AG04449 (cell line): ENCODE results near the gene UST.

Experiments used
- CTCF ChIA-PET: fragments of 350-600 bp; formaldehyde crosslinking; extraction: SDS; loops from one replicate; lab custom pipeline; 2021; ENCODE audit warnings: antibody characterized with exemption; lab: Yijun Ruan, JAX
- POLR2A ChIA-PET: fragments of 400-600, 350-600 bp; formaldehyde crosslinking; extraction: SDS; loops from one replicate; lab custom pipeline; 2020; ENCODE audit warnings: antibody characterized with exemption, inconsistent platforms; lab: Yijun Ruan, JAX
- DNase-seq: peaks from one replicate; pipeline ENCODE4 v3.0.0-alpha.2; 2010; ENCODE audit warnings: low read depth, low spot score
- H3K4me3 ChIP-seq: 2 replicates; pipeline ENCODE4 v1.5.1; 2011; ENCODE audit warnings: low read depth, mild to moderate bottlenecking, control low read depth, low read length
- TF ChIP-seq, protein P1 (sequence below): IDR thresholded peaks from one replicate; pipeline ENCODE4 v1.5.1; 2011; ENCODE audit warnings: mild to moderate bottlenecking, moderate library complexity, low read length, control low read depth, inconsistent platforms; ENCODE audit not compliant: insufficient read depth; ENCODE audit errors: missing control alignments

UST gene

DNA sequence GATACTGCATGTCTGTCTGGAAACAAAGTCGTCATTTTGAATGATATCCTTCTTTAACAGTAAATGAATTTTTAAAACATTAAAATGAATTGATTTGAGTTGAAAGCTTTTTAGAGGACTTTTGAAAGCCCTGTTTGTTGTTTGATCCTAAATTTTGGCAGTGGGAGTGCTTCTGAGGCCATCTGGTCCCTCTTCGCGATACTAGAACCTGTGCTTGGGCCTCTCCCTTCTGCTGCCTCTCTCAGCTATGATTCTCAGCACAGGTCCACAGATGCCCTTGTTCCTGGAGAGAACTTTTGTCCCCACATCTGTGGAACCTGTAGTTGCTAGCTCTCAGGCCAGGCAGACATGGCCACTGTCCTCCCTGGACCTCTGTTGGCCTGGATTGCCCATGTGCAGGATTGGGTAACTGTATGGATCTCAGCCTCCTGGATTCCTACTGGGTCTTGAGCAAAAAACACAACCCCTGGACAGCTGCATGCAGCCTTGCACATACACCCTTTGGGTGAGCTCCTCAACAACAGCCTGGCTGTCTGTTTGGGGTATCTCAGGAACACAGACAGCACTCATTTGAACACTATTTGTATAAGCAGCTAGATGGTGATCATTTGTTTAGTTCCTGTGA lies 21.9 kb downstream of the UST start:
- no peak overlapping the region for H3K4me3 ChIP-seq
- ChIA-PET CTCF (interaction anchor here (0.9 kb wide), 1 partner anchor 23 kb away, joined by 3 read pairs; no protein-coding TSS in a partner anchor), POLR2A (no interaction called here)
- DNase-seq = no peak
- TF ChIP-seq, protein P1, sequence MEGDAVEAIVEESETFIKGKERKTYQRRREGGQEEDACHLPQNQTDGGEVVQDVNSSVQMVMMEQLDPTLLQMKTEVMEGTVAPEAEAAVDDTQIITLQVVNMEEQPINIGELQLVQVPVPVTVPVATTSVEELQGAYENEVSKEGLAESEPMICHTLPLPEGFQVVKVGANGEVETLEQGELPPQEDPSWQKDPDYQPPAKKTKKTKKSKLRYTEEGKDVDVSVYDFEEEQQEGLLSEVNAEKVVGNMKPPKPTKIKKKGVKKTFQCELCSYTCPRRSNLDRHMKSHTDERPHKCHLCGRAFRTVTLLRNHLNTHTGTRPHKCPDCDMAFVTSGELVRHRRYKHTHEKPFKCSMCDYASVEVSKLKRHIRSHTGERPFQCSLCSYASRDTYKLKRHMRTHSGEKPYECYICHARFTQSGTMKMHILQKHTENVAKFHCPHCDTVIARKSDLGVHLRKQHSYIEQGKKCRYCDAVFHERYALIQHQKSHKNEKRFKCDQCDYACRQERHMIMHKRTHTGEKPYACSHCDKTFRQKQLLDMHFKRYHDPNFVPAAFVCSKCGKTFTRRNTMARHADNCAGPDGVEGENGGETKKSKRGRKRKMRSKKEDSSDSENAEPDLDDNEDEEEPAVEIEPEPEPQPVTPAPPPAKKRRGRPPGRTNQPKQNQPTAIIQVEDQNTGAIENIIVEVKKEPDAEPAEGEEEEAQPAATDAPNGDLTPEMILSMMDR = no peak

DNA sequence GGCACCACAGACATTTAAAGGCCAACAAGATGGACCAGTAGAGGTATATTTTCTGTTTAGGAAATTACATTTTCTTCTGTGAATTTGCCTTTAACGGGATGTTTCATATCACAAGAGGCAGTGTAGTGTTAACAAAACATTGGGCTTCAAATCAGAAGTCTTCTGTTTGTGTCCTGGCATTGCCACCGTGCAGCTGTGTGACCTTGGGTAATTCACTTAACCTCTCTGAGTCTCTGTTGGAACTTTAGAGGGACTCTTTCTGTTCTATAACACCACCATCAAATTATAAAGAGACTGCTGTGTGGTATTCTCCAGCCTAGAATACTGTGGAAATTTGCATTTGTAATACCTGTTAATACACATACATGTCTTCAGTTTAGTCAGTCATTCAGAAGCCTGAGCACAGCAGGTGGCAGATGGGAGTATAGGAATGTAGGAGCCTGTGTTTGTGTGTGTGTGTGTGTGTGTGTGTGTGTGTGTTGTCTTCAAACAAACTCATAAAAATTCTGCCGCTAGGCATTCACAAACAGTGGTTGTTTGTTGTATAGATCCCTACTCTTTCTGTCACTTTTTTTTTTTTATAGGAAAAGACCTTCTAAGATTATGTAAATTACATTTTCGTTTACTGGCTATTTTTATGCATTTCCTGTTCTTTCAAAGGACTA lies 22.6 kb downstream of the UST start:
- DNase-seq = no peak
- CTCF ChIA-PET = no interaction called here
- TF ChIP-seq, protein P1 = no peak
- POLR2A ChIA-PET = no interaction called here
- H3K4me3 ChIP-seq = no peak overlapping the region

DNA sequence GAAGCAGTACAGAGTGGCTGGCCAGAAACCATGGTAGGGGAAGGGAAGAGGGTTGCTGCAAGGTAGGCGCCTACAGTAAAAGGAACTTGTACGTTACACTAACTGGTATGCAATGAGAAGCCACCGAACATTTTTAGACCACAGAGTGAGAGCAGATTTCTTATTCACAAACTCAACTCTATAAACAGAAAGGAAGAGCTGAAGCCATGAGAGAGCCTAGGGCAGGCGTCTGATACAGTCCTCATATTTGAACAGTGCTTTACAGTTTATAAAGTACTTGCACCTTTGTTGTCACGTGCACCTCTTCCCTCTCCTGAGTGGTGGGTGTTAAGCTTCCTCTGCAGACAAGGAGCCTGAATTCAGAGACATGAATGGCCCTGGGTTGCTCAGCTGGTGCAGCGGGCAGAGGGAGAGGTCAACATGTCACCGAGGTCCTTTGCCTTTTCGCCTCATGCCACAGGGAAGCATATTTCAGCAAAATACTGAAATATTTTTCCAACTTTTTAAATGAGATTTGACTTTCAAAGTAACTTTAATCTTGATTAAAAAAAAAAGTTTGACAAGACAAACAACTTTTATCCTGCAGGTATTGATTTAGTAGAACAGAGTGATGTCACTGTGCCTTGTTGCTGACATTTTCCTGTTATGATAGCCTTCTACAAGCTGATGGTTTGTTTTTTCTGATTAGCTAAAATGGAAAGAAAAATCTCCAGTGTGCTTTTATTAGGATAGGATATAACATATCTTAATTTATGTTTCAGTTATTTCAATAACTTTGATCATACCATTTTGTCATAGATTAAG lies 23.8 kb downstream of the UST start:
- ChIA-PET CTCF (interaction anchor here (1.2 kb wide), 1 partner anchor 41 kb away, joined by 3 read pairs; no protein-coding TSS in a partner anchor), POLR2A (no interaction called here)
- no peak for DNase-seq
- H3K4me3 ChIP-seq = no peak overlapping the region
- TF ChIP-seq, protein P1 = no peak

DNA sequence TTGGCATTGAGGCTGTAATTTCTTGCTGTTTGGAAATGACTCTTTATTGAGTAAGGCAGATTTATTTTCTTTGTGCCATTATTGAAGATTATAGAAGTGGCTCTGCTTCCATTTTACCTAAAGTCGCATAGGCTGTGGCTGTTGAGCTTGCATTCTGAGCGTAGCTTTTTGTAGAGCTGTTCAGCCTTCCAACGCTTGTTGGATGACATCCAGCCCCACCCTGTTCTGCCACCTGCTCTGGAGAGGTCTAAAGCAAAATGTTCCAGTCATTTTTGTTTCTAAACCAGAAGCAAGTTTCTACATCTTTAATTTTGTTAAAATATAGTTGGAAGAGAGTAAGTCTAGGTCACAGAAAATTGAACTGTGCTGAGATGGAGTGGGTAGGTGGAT lies 24.4 kb downstream of the UST start:
- TF ChIP-seq, protein P1 = no peak
- DNase-seq = no peak
- POLR2A ChIA-PET = no interaction called here
- CTCF ChIA-PET = interaction anchor here (0.6 to 1.2 kb wide), 2 partner anchors 19 to 40 kb away, joined by 3 read pairs; no protein-coding TSS in a partner anchor
- H3K4me3 ChIP-seq = no peak overlapping the region

GRCh38 chr6:148771896-148772554 lies 25.2 kb downstream of the UST start:
- no peak for DNase-seq
- ChIA-PET CTCF (interaction anchor here (0.6 kb wide), 1 partner anchor 20 kb away, joined by 3 read pairs; no protein-coding TSS in a partner anchor), POLR2A (no interaction called here)
- TF ChIP-seq, protein P1 = no peak
- H3K4me3 ChIP-seq = no peak overlapping the region
